ENCODE results near the gene UNC13B. TPM values are rescaled to one million over a fixed set of nuclear protein-coding genes. Genes with fewer than 3 reads are reported as not detected.
"Not testable (repeated sequence)": the region's sequence is repeated elsewhere in the genome, so short reads cannot be mapped to it uniquely, and the experiment has no call there.

UNC13B gene
- total RNA-seq, 2 experiments from 2014 or later, result 0.25 to 0.68 TPM

DNA sequence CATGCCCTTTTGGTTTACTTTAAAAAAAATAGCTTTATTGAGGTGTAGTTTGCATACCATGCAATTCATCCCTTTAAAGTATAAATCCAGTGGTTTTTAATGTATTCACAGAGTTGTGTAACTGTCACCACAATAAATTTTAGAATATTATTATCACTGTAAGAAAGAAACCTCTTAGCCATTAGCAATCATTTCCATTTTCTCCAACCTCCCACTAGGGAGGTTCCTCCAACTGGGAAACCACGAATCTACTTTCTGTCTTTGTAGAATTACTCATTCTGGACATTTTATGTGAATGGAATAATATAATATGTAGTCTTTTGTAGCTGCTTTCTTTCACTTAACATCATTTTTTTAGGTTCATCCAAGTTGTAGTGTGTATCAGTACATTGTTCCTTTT, 43.5 kb downstream of the UNC13B start:
- peaks cover 2% of the 10 kb centered on the region for H3K27me3 Mint-ChIP-seq
- POLR2A ChIA-PET, result no interaction called here
- H3K27ac Mint-ChIP-seq, result no peak overlapping the region

DNA sequence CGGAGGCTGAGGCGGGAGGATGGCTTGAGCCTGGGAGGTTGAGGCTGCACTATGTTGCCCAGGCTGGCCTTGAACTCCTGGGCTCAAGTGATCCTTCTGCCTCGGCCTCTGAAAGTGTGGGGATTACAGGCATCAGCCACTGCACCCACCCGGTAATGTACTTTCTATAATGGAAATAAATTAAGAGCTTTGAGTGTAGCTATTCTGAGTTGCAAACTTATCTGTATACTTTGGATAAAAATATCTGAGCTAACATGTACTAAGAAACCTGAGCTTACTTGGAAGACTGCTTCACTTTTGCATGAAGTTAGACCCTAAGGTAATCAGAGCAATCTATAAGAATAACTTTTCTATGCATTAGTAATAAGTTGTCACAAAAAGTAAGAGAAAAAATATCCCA, 50.0 kb downstream of the UNC13B start:
- ChIA-PET POLR2A (no interaction called here), CTCF (no interaction called here)
- H3K4me3 Mint-ChIP-seq, result no peak overlapping the region
- H3K27ac Mint-ChIP-seq, result no peak overlapping the region
- H3K9me3 Mint-ChIP-seq, result no peaks in the 10 kb centered on the region
- H3K36me3 Mint-ChIP-seq (ENCODE audit: low read depth), result no peaks in the 10 kb centered on the region
- no peaks in the 10 kb centered on the region for H3K4me1 Mint-ChIP-seq
- peaks cover 3% of the 10 kb centered on the region for H3K27me3 Mint-ChIP-seq
- DNase-seq, result no peak

More for the DNA sequence above, 43.5 kb downstream of the UNC13B start:
- H3K36me3 Mint-ChIP-seq (ENCODE audit: low read depth), result no peaks in the 10 kb centered on the region
- no peaks in the 10 kb centered on the region for H3K4me1 Mint-ChIP-seq
- CTCF ChIA-PET, result interaction anchor here (0.6 kb wide), 1 partner anchor 204 kb away, joined by 3 read pairs; no protein-coding TSS in a partner anchor
- no peak overlapping the region for H3K4me3 Mint-ChIP-seq
- peaks cover 12% of the 10 kb centered on the region for H3K9me3 Mint-ChIP-seq
- no peak for DNase-seq

DNA sequence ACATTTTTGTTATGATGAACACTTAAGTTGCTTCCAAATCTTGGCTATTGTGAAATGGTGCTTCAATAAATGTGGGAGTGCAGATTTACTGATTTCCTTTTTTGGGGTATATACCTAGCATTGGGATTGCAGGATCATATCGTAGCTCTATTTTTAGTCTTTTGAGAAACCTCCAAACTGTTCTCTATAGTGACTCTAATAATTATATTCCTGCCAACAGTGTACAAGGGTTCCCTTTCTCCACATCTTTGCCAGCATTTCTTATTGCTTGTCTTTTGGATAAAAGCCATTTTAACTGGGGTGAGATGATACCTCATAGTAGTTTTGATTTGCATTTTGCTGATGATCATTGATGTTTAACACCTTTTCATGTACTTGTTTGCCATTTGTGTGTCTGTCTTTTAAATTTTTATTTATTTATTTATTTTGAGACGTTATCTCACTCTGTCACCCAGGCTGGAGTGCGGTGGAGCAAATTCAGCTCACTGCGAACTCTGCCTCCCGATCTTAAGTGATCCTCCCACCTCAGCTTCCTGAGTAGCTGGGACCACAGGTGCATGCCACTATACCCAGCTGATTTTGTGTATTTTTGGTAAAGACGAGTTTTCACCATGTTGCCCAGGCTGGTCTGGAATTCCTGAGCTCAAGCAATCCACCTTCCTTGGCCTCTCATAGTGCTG, 59.0 kb downstream of the UNC13B start:
- Mint-ChIP-seq H3K4me1 (no peaks in the 10 kb centered on the region), H3K36me3 (ENCODE audit: low read depth) (no peaks in the 10 kb centered on the region), H3K4me3 (no peak overlapping the region), H3K27ac (no peak overlapping the region), H3K9me3 (peaks cover 2% of the 10 kb centered on the region), H3K27me3 (no peaks in the 10 kb centered on the region)
- ChIA-PET CTCF (no interaction called here), POLR2A (no interaction called here)
- DNase-seq, result no peak

DNA sequence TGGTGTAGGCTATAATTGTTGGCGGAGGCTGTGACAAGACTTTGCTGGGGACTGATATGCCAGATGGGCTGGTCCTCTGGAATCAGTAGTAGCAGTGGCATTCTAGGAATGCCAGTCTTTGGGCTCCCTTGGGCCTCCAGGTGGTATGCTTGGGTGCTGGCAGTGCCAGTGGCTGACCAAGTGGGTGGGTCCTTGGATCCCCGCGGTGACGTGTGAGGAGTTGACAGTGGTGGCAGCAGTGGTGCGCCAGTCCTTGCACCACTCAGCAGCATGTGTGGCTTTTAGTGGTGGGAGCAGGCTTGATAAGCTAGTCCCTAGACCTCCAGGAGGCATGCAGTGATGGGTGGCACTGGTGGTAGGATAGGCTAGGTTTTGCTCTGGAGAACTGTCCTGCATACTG, 63.9 kb downstream of the UNC13B start:
- no peak overlapping the region for H3K27ac Mint-ChIP-seq
- DNase-seq, result no peak
- H3K9me3 Mint-ChIP-seq, result peaks cover 2% of the 10 kb centered on the region
- H3K4me1 Mint-ChIP-seq, result no peaks in the 10 kb centered on the region
- no peaks in the 10 kb centered on the region for H3K27me3 Mint-ChIP-seq
- H3K4me3 Mint-ChIP-seq, result no peak overlapping the region
- POLR2A ChIA-PET, result no interaction called here
- H3K36me3 Mint-ChIP-seq (ENCODE audit: low read depth), result no peaks in the 10 kb centered on the region
- CTCF ChIA-PET, result no interaction called here

DNA sequence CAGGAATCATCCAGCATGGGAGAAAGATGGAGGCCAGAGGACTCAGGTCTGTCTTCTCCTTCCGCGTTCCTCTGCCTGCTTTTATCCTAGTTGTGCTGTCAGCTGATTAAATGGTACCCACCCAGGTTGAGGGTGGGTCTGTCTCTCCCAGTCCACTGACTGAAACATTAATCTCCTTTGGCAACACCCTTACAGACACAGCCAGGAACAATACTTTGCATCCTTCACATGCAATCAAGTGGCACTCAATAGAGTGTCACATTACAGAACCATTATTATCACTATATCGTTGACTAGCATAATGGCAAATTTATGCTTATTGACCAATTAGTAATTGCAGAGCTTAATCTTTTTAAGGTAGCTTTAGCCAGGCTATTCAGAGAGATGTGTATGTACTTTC, 64.8 kb downstream of the UNC13B start:
- no peaks in the 10 kb centered on the region for H3K36me3 Mint-ChIP-seq (ENCODE audit: low read depth)
- POLR2A ChIA-PET, result no interaction called here
- no peak overlapping the region for H3K4me3 Mint-ChIP-seq
- no peak overlapping the region for H3K27ac Mint-ChIP-seq
- no peaks in the 10 kb centered on the region for H3K27me3 Mint-ChIP-seq
- CTCF ChIA-PET, result no interaction called here
- peaks cover 2% of the 10 kb centered on the region for H3K9me3 Mint-ChIP-seq
- H3K4me1 Mint-ChIP-seq, result no peaks in the 10 kb centered on the region
- no peak for DNase-seq

DNA sequence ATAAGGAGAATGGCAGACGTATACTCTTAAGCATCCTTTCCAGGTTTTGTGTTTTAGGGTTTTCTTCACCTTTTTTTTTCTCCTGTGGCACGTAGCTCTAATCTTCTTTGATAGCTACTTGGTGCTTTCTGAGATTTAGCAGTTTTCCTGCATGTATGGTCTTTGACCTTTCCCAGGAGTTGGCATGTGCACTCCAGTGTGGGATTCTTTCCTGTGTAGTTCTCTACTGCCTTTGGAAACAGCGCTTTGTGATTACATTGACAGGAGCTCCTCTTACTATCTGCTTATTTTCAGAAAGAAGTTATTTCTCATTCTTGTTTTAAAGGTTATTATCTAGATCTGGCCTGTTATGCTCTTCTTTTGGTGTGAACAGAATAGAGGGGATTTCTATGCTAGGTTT, 65.5 kb downstream of the UNC13B start:
- POLR2A ChIA-PET, result no interaction called here
- H3K4me1 Mint-ChIP-seq, result no peaks in the 10 kb centered on the region

DNA sequence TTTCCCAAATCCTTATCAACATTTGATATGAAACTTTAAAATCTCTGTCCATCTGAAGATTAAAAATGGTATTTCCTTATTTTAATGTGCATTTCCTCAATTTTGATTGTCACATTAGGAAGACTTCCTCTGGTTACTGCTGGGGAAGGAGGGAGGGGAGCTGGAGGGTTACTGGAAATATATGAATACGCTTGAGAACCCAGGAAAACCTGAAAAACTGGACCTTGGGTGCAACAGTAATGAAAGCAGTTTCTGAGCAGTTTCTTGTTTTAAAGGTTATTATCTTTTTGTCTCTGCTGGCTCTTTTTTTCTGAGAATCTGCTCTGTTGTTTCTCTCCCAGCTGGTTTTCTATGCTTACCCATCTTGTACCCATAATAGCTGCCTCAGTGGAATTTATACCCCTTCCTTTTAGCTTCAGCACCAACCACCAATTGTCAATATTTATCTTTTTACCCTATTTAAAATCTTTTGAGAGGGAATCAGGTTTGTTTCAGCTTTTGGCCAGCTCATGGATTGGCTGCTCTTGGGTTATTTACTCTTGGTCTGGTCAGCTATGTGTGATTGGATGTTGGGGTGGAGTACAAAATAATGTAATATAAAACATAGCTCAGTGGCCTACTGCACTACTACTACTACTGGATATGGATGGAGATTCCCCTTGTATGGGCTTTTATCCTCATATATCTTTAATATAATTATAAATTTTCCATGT, 67.4 kb downstream of the UNC13B start:
- H3K4me3 Mint-ChIP-seq, result no peak overlapping the region

More for the DNA sequence above, 65.5 kb downstream of the UNC13B start:
- CTCF ChIA-PET, result no interaction called here
- Mint-ChIP-seq H3K9me3 (peaks cover 2% of the 10 kb centered on the region), H3K4me3 (no peak overlapping the region), H3K27ac (no peak overlapping the region), H3K27me3 (no peaks in the 10 kb centered on the region), H3K36me3 (ENCODE audit: low read depth) (no peaks in the 10 kb centered on the region)
- no peak for DNase-seq

DNA sequence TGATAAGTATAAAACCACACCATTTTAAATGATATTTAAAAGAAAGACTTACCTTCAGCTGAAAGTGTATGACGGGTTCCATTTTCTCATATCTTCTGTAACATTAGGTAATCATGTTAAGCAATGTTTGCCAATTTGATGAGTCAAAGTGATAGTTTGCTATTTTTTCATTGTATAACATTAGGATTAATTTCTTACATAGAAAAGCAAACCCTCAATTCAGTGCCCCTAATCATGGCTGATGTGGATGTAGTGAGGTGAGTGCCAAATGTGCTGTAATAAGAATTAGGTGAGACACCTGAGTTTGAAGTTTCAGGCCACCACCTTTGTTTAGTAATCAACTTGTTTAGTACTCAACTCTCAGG, 68.0 kb downstream of the UNC13B start:
- H3K4me1 Mint-ChIP-seq, result no peaks in the 10 kb centered on the region
- H3K9me3 Mint-ChIP-seq, result no peaks in the 10 kb centered on the region
- H3K4me3 Mint-ChIP-seq, result no peak overlapping the region
- no peak for DNase-seq
- H3K36me3 Mint-ChIP-seq (ENCODE audit: low read depth), result no peaks in the 10 kb centered on the region
- no peaks in the 10 kb centered on the region for H3K27me3 Mint-ChIP-seq
- POLR2A ChIA-PET, result no interaction called here
- H3K27ac Mint-ChIP-seq, result no peak overlapping the region
- CTCF ChIA-PET, result interaction anchor here (0.7 kb wide), 1 partner anchor 326 kb away, joined by 5 read pairs; no protein-coding TSS in a partner anchor

More for the DNA sequence above, 67.4 kb downstream of the UNC13B start:
- Mint-ChIP-seq H3K27ac (no peak overlapping the region), H3K27me3 (no peaks in the 10 kb centered on the region), H3K9me3 (no peaks in the 10 kb centered on the region), H3K36me3 (ENCODE audit: low read depth) (no peaks in the 10 kb centered on the region), H3K4me1 (no peaks in the 10 kb centered on the region)
- CTCF ChIA-PET, result no interaction called here
- no peak for DNase-seq
- POLR2A ChIA-PET, result no interaction called here

DNA sequence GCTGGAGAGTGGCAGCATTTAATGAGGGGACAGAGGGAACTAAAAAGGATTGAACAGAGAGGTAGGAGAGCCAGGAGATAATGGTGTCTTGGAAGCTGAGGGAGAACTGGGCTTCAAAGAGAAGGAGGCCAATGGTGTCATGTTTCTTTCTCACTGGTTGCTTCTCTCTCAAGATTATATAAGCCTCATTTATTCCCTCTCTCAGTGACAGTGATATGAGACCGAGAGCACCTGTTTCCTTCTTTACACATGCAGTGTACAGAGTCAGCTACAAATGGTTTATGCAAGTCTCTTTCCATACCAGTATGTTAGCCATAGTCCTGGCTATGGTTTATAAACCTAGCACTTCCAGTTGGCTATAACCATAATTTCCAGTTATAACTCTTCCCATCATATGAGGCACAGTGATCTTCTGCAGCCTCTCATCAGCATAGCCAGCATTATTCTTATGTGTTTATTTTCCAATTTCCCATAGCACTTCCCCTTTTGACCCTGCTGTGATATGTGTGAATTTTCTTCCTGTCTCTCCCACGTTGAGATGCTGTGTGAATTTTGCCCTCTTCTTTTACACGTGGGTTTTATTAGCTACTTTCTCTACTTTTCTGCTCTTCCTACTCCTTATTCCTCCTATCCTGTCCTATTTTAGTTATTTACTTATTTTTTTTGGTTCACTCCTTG, 71.2 kb downstream of the UNC13B start:
- DNase-seq, result no peak
- Mint-ChIP-seq H3K9me3 (no peaks in the 10 kb centered on the region), H3K27me3 (no peaks in the 10 kb centered on the region), H3K4me1 (no peaks in the 10 kb centered on the region), H3K4me3 (no peak overlapping the region), H3K27ac (no peak overlapping the region), H3K36me3 (ENCODE audit: low read depth) (no peaks in the 10 kb centered on the region)
- ChIA-PET POLR2A (no interaction called here), CTCF (interaction anchor here (0.8 kb wide), 1 partner anchor 20 kb away, joined by 3 read pairs; no protein-coding TSS in a partner anchor)

DNA sequence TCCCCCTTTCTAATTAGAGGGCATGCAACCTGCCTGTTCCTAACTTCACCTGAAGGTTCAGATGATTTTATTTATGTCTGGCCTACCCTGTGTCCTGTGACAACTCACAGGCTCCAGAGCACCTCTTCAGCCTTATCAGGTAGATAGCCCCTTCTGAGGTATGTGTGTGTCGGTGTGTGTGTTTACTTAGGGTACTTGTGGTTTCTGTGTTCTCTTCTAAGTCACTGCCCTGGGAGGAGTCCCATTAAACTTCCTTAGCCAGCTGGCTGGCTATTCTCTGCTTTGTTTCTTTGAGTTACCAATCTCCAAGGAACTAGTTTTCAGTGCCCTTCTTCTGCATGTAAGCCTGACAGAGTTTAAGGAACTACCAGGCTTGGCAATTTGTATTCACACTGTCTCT, 74.9 kb downstream of the UNC13B start:
- Mint-ChIP-seq H3K4me3 (no peak overlapping the region), H3K36me3 (ENCODE audit: low read depth) (no peaks in the 10 kb centered on the region), H3K27ac (no peak overlapping the region), H3K27me3 (no peaks in the 10 kb centered on the region), H3K4me1 (no peaks in the 10 kb centered on the region), H3K9me3 (no peaks in the 10 kb centered on the region)
- POLR2A ChIA-PET, result no interaction called here
- no peak for DNase-seq
- CTCF ChIA-PET, result no interaction called here

DNA sequence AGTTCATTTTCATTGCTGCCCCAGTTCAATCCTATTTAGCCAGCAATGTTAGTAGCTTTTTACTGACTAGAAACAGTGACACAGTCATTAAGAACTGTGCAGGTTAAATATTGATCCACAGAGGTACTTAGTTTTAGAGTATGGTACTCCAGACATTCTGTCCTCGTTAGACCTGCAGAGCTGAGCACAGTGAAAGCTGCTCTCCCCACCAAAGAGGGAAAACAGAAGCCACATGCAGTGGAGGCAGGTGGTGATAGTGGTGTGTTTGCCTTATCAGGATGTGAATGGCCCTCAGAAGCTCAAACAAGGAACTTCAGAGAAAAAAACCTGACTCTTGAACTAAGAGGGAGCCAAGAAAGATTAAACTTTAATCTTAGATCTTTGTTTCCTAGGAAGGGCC, 75.5 kb downstream of the UNC13B start:
- no peaks in the 10 kb centered on the region for H3K4me1 Mint-ChIP-seq
- ChIA-PET CTCF (no interaction called here), POLR2A (no interaction called here)
- no peak for DNase-seq
- H3K27ac Mint-ChIP-seq, result no peak overlapping the region
- H3K4me3 Mint-ChIP-seq, result no peak overlapping the region
- H3K27me3 Mint-ChIP-seq, result no peaks in the 10 kb centered on the region
- H3K9me3 Mint-ChIP-seq, result no peaks in the 10 kb centered on the region
- H3K36me3 Mint-ChIP-seq (ENCODE audit: low read depth), result no peaks in the 10 kb centered on the region

DNA sequence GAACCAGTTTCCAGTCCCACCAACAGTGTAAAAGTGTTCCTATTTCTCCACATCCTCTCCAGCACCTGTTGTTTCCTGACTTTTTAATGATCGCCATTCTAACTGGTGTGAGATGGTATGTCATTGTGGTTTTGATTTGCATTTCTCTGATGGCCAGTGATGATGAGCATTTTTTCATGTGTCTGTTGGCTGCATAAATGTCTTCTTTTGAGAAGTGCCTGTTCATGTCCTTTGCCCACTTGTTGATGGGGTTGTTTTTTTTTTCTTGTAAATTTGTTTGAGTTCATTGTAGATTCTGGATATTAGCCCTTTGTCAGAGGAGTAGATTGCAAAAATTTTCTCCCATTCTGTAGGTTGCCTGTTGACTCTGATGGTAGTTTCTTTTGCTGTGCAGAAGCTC, 84.1 kb downstream of the UNC13B start:
- H3K4me1 Mint-ChIP-seq; POLR2A ChIA-PET; H3K27ac Mint-ChIP-seq; CTCF ChIA-PET; H3K4me3 Mint-ChIP-seq; DNase-seq; H3K36me3 Mint-ChIP-seq (ENCODE audit: low read depth); H3K9me3 Mint-ChIP-seq: not testable (repeated sequence)
- peaks cover 26% of the 10 kb centered on the region for H3K27me3 Mint-ChIP-seq

DNA sequence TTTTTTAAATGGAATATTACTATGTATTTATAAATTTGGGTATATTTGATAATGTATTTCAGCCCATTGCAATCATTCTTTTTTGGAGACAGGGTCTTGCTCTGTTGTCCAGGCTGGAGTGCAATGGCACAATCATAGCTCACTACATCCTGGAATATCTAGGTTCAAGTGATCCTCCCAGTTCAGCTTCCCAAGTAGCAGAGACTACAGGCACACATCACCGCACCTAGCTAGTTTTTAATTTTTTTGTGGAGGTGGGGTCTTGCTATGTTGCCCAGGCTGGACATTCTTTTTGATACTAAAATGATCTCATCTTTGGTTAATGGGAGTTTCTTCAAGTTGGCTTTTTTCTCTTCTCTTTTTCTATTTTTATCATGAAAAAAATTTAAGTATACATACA, 91.3 kb downstream of the UNC13B start:
- Mint-ChIP-seq H3K4me3 (no peak overlapping the region), H3K9me3 (peaks cover 2% of the 10 kb centered on the region), H3K27me3 (peaks cover 14% of the 10 kb centered on the region), H3K4me1 (peaks cover under 1% of the 10 kb centered on the region), H3K27ac (no peak overlapping the region), H3K36me3 (ENCODE audit: low read depth) (no peaks in the 10 kb centered on the region)
- POLR2A ChIA-PET, result no interaction called here
- no peak for DNase-seq
- CTCF ChIA-PET, result interaction anchor here (0.7 kb wide), 1 partner anchor 20 kb away, joined by 3 read pairs; no protein-coding TSS in a partner anchor

DNA sequence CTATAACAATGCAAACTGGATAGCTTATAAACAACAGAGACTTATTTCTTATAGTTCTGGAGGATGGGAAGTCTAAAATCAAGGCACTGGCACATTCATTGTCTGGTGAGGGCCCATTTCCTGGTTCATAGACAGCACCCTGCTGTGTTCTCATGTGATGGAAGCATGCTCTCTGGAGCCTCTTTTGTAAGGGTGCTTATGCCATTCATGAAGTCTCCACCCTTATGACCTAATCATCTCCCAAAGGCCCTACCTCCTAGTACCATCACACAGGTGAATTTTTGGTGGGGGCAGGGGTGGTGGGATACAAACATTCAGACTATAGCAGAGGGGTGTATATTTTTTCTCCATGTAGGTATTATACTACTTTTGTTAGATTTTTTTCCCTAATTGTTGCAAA, 92.4 kb downstream of the UNC13B start:
- H3K27me3 Mint-ChIP-seq, result peaks cover 4% of the 10 kb centered on the region

More for the DNA sequence above, 92.4 kb downstream of the UNC13B start:
- ChIA-PET CTCF (no interaction called here), POLR2A (no interaction called here)
- no peak for DNase-seq
- H3K4me1 Mint-ChIP-seq, result peaks cover 3% of the 10 kb centered on the region
- no peak overlapping the region for H3K27ac Mint-ChIP-seq
- no peaks in the 10 kb centered on the region for H3K9me3 Mint-ChIP-seq
- no peaks in the 10 kb centered on the region for H3K36me3 Mint-ChIP-seq (ENCODE audit: low read depth)
- no peak overlapping the region for H3K4me3 Mint-ChIP-seq
